Vagina (tissue), 2 donors: ENCODE measurements around the gene COX7A2. TPM values are rescaled to one million over a fixed set of nuclear protein-coding genes. Genes with fewer than 3 reads are reported as not detected.

ENCODE experiments used
- DNase-seq, 2 donors: peaks; one replicate each; pipeline ENCODE4 v3.0.0-alpha.2; 2017; ENCODE audit errors: extremely low spot score in 2 of 2
- H3K27ac ChIP-seq: fragments of 200-600 bp; sonication (generic); one replicate; pipeline ENCODE4 v1.5.1; 2019
- H3K27me3 ChIP-seq: fragments of 200-600 bp; sonication (generic); one replicate; pipeline ENCODE4 v1.5.1; 2019
- H3K36me3 ChIP-seq, 2 donors: fragments of 200-600 bp; sonication (generic); one replicate each; pipeline ENCODE4 v1.5.1; 2017 to 2019
- H3K4me1 ChIP-seq: fragments of 200-600 bp; sonication (generic); one replicate; pipeline ENCODE4 v1.5.1; 2019
- H3K4me3 ChIP-seq, 2 donors: fragments of 200-600 bp; sonication (generic); 1 replicate in 1 of 2; 2 replicates in 1 of 2; pipeline ENCODE4 v1.5.1; 2016 to 2019
- H3K9me3 ChIP-seq: fragments of 200-600 bp; sonication (generic); one replicate; pipeline ENCODE4 v1.5.1; 2019
- POLR2A ChIP-seq, 2 donors: fragments of 450-650 bp; IDR thresholded peaks; one replicate each; pipeline ENCODE4 v1.6.1; 2017; ENCODE audit warnings: antibody characterized with exemption in 2 of 2, mild to moderate bottlenecking in 2 of 2, moderate library complexity in 2 of 2
- POLR2AphosphoS5 ChIP-seq, 2 donors: sonication (generic); formaldehyde crosslinking; IDR thresholded peaks; one replicate each; pipeline ENCODE4 v1.9.0; 2017; ENCODE audit warnings: antibody characterized with exemption in 2 of 2, mild to moderate bottlenecking in 2 of 2, low read depth in 1 of 2; ENCODE audit not compliant: insufficient read depth in 1 of 2
- intact Hi-C: fragments of 100-400 bp; cut with DNase I; formaldehyde crosslinking; loops from one replicate; pipeline ENCODE4 v1.15.1; 2023
- total RNA-seq: library from RNA; depleted of rRNA; stranded (reverse); fragments of >200 nt; gene quantifications from one replicate; pipeline ENCODE4 v1.2.3, GENCODE V29; 2016
- TF ChIP-seq, protein P1 (sequence below), 3 experiments: fragments of 450-650 bp in 2 of 3; fragments of 200-600 bp in 1 of 3; sonication (generic) in 1 of 3; IDR thresholded peaks; one replicate each; pipeline ENCODE4 v1.5.1; 2017 to 2019; ENCODE audit warnings: antibody characterized with exemption in 3 of 3, mild to moderate bottlenecking in 2 of 3, moderate library complexity in 2 of 3

Gene COX7A2
- total RNA-seq, 1 donor from 2014 or later, result 286 TPM

DNA sequence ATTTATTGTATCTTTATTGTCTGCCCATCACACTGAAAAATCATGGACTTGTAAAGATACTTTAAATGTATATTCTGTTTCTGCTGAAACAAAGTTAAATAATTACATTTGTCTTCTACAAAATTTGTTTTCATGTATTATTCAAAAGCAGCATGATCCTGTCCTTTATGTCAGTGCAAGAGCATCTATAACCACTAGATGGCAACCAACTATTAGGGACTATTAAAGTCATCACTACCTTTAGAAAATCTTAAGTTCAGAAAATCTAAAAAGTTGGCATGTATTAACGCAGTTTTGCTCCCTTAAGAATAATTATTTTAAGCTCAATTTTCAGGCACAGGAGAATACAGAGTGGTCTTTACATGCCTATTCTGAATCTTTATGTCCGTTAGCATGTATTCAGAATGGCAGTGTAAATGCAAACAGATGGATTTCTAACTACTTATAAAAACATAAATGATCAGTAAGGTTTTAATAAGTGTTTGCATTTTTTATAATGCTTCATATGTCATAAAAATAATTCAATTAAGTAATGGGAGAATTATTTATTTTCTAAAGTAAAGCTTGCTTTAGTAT is 23.2 kb upstream of the COX7A2 start:
- Histone ChIP-seq H3K27ac (no peak overlapping the region), H3K4me1 (peaks cover 24% of the 10 kb centered on the region), H3K9me3 (no peaks in the 10 kb centered on the region), H3K27me3 (no peaks in the 10 kb centered on the region), H3K36me3 (peaks cover 0 to 14% of the 10 kb centered on the region in 2 donors), H3K4me3 (no peak overlapping the region)
- intact Hi-C loops, result no loop called here
- no peak for DNase-seq
- TF ChIP-seq, protein P1, sequence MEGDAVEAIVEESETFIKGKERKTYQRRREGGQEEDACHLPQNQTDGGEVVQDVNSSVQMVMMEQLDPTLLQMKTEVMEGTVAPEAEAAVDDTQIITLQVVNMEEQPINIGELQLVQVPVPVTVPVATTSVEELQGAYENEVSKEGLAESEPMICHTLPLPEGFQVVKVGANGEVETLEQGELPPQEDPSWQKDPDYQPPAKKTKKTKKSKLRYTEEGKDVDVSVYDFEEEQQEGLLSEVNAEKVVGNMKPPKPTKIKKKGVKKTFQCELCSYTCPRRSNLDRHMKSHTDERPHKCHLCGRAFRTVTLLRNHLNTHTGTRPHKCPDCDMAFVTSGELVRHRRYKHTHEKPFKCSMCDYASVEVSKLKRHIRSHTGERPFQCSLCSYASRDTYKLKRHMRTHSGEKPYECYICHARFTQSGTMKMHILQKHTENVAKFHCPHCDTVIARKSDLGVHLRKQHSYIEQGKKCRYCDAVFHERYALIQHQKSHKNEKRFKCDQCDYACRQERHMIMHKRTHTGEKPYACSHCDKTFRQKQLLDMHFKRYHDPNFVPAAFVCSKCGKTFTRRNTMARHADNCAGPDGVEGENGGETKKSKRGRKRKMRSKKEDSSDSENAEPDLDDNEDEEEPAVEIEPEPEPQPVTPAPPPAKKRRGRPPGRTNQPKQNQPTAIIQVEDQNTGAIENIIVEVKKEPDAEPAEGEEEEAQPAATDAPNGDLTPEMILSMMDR (IDR thresholded peaks at IDR 0.05), result peak; percentile 68 to 76 (median 70)
- no peak for TF ChIP-seq POLR2AphosphoS5 (IDR thresholded peaks at IDR 0.05; ENCODE audit: insufficient read depth in 1 of 2, low read depth in 1 of 2)

DNA sequence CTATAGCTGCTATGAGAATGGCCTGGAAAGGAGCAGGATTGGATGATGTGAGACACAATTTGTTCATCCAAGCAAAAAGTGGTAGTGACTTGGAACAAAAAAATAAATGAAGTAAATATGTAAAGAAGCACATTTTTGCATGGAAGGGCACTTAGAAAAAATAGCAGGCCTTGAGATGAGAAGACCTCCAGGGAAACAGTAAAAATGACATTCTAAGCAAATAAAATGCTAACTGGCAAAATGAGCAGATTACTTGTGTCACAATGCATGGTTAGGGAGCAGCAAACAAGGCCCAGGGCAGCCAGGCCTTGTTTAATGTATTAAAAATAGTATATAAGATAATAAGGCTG is 19.8 kb upstream of the COX7A2 start:
- Histone ChIP-seq H3K36me3 (peaks cover 3 to 28% of the 10 kb centered on the region in 2 donors), H3K27ac (no peak overlapping the region), H3K4me3 (no peak overlapping the region), H3K9me3 (no peaks in the 10 kb centered on the region), H3K27me3 (no peaks in the 10 kb centered on the region), H3K4me1 (peaks cover 14% of the 10 kb centered on the region)
- DNase-seq, result no peak
- intact Hi-C loops, result no loop called here
- TF ChIP-seq, protein P1 (IDR thresholded peaks at IDR 0.05), result no peak

GRCh38 chr6:75262716-75263400 is 19.3 kb upstream of the COX7A2 start:
- TF ChIP-seq, protein P1 (IDR thresholded peaks at IDR 0.05), result no peak
- TF ChIP-seq POLR2AphosphoS5 (IDR thresholded peaks at IDR 0.05; ENCODE audit: insufficient read depth in 1 of 2, low read depth in 1 of 2), result no peak
- no peak for TF ChIP-seq POLR2A (IDR thresholded peaks at IDR 0.05)
- DNase-seq, result no peak
- Histone ChIP-seq H3K4me3 (no peak overlapping the region), H3K36me3 (peaks cover 3 to 28% of the 10 kb centered on the region in 2 donors), H3K27me3 (no peaks in the 10 kb centered on the region), H3K9me3 (no peaks in the 10 kb centered on the region), H3K27ac (no peak overlapping the region), H3K4me1 (peaks cover 9% of the 10 kb centered on the region)
- intact Hi-C loops, result no loop called here

DNA sequence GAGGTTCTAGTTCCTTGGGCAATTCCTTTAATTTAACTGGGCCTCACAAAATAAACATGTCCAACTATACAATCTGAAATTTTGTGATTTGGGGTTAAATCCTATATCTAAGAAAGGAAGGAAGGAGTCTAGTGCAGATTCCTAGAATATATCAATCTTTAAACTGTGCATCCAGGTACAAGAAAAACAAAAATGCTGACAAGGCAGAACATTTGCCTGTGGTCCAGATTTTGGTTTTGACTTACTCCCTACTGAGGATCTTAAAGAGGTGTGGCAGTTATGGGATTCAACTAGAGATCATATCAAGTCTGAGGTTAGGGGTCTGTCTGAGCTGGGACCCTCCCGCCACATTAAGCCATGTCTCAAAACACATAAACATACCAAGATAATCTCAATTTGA is 17.7 kb upstream of the COX7A2 start:
- TF ChIP-seq POLR2AphosphoS5 (IDR thresholded peaks at IDR 0.05; ENCODE audit: insufficient read depth in 1 of 2, low read depth in 1 of 2), result no peak
- intact Hi-C loops, result no loop called here
- no peak for DNase-seq
- no peaks in the 10 kb centered on the region for H3K9me3 ChIP-seq
- H3K27me3 ChIP-seq, result no peaks in the 10 kb centered on the region
- peaks cover 3 to 28% of the 10 kb centered on the region in 2 donors for H3K36me3 ChIP-seq
- no peak overlapping the region for H3K27ac ChIP-seq
- H3K4me1 ChIP-seq, result no peaks in the 10 kb centered on the region
- no peak overlapping the region for H3K4me3 ChIP-seq

GRCh38 chr6:75257343-75258087 is 13.9 kb upstream of the COX7A2 start:
- no peak overlapping the region for H3K4me3 ChIP-seq
- TF ChIP-seq POLR2AphosphoS5 (IDR thresholded peaks at IDR 0.05; ENCODE audit: insufficient read depth in 1 of 2, low read depth in 1 of 2) (no peak), POLR2A (IDR thresholded peaks at IDR 0.05) (no peak)
- TF ChIP-seq, protein P1 (IDR thresholded peaks at IDR 0.05), result no peak
- H3K36me3 ChIP-seq, result peaks cover 3 to 30% of the 10 kb centered on the region in 2 donors
- H3K4me1 ChIP-seq, result no peaks in the 10 kb centered on the region
- no peaks in the 10 kb centered on the region for H3K9me3 ChIP-seq
- intact Hi-C loops, result loop anchor here (10.0 kb wide), 1 partner anchor 267 kb away; no protein-coding TSS in a partner anchor
- no peaks in the 10 kb centered on the region for H3K27me3 ChIP-seq
- no peak for DNase-seq
- H3K27ac ChIP-seq, result no peak overlapping the region
